Measurements from ENCODE around the gene WRNIP1. TPM values are rescaled to one million over a fixed set of nuclear protein-coding genes. Genes with fewer than 3 reads are reported as not detected.

The WRNIP1 gene
- total and polyA plus RNA-seq, 2 of the 8 experiments (the other 6 are each of a cell fraction or from before 2014, with no cell fraction given): 38.2 to 39.2 TPM

DNA sequence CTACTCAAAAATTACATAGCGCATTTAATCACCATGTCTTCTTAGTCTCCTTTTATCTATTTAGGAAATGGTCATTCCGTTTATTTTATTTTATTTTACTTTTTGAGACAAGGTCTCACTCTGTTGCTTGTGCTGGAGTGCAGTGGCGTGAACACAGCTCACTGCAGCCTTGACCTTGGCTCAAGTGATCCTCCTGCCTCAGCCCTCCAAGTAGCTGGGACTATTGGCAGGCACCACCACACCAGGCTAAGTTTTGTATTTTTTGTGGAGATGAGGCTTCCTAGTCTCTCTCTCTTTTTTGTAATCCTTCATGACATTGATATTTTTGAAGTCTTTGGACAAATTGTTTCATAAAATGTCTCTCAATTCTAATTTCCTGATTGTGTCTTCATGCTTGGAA, 9.7 kb upstream of the WRNIP1 start (continued):
- TF ChIP-seq ATF3 (IDR thresholded peaks at IDR 0.05; ENCODE audit: insufficient read depth, low read depth, low read length) (no peak), CHD2 (IDR thresholded peaks at IDR 0.05; ENCODE audit: low read length) (no peak), SIRT6 (IDR thresholded peaks at IDR 0.05; ENCODE audit: low read length) (no peak)

All from H1 (cell line).